Activated T-cell treated with anti-CD3 and anti-CD28 coated beads for 4 hours (primary cell): ENCODE measurements around the gene MTFR2.

Experiments
- DNase-seq: peaks from one replicate; pipeline ENCODE4 v3.0.0-alpha.2; 2020

Gene MTFR2

DNA sequence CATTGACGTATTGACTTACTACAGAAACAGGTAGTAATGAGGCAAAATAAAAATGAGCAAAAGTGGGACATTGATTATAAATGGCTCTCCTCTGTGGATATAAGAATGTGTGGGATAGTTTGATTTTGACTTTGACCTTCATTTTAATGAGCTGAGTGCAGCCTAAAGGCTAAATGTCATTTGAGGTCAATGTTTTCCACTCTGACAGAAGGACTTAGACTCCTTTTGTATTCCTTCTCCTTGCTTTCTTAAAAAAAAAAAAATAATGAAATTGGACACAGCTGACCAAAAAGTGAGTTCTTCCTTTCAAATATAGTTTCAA, 68.6 kb downstream of the MTFR2 start:
- DNase-seq, result no peak
